MCF 10A (cell line): Measurements from ENCODE around the gene GLB1L3. TPM values are rescaled to one million over a fixed set of nuclear protein-coding genes. Genes with fewer than 3 reads are reported as not detected.
"Not testable (repeated sequence)": the region's sequence is repeated elsewhere in the genome, so short reads cannot be mapped to it uniquely, and the experiment has no call there.

Experiments used
- BruUV-seq: library from RNA; stranded (reverse); fragments of 400-500 nt; replicated peaks from 2 replicates; lab custom pipeline; 2021; lab: Mats Ljungman, UMichigan
- CTCF ChIA-PET: fragments of 300-600 bp; sonication (Branson Sonifier 250); formaldehyde crosslinking; extraction: SDS; loops from one replicate; lab custom pipeline; 2021; ENCODE audit warnings: antibody characterized with exemption, inconsistent platforms; lab: Yijun Ruan, JAX
- POLR2A ChIA-PET: fragments of 300-600, 350-650 bp; sonication (Branson Sonifier 250); formaldehyde crosslinking; extraction: SDS; loops from one replicate; lab custom pipeline; 2020; ENCODE audit warnings: antibody characterized with exemption, inconsistent platforms; lab: Yijun Ruan, JAX
- DNase-seq: peaks from one replicate; pipeline ENCODE4 v3.0.0-alpha.2; 2018; ENCODE audit not compliant: unreplicated experiment
- H3K27ac Mint-ChIP-seq: one replicate; pipeline ENCODE4 v1.8.0; 2022; ENCODE audit warnings: mild to moderate bottlenecking, low read depth, mixed read lengths; ENCODE audit not compliant: unreplicated experiment
- H3K27me3 Mint-ChIP-seq: one replicate; pipeline ENCODE4 v1.8.0; 2022; ENCODE audit warnings: mixed read lengths; ENCODE audit not compliant: insufficient read depth, unreplicated experiment
- H3K36me3 Mint-ChIP-seq: one replicate; pipeline ENCODE4 v1.8.0; 2022; ENCODE audit warnings: mild to moderate bottlenecking, moderate library complexity, mixed read lengths; ENCODE audit not compliant: insufficient read depth, unreplicated experiment
- H3K4me1 Mint-ChIP-seq: one replicate; pipeline ENCODE4 v1.8.0; 2022; ENCODE audit warnings: mixed read lengths; ENCODE audit not compliant: insufficient read depth, unreplicated experiment
- H3K4me3 Mint-ChIP-seq: one replicate; pipeline ENCODE4 v1.8.0; 2022; ENCODE audit warnings: mild to moderate bottlenecking, moderate library complexity, mixed read lengths; ENCODE audit not compliant: unreplicated experiment
- H3K9me3 Mint-ChIP-seq: one replicate; pipeline ENCODE4 v1.8.0; 2022; ENCODE audit warnings: mixed read lengths; ENCODE audit not compliant: unreplicated experiment
- CTCF ChIP-seq: fragments of 200-600 bp; IDR thresholded peaks from one replicate; pipeline ENCODE4 v1.8.0; 2022; ENCODE audit warnings: antibody characterized with exemption, mild to moderate bottlenecking; ENCODE audit not compliant: unreplicated experiment
- intact Hi-C: fragments of 100-400 bp; cut with micrococcal nuclease; formaldehyde crosslinking; loops from 2 replicates; pipeline ENCODE4 v1.14.1; 2022
- total RNA-seq: library from RNA; stranded (reverse); gene quantifications from 2 replicates; pipeline ENCODE4 v1.2.3, GENCODE V29; 2022

GLB1L3 gene
- total RNA-seq, 1 experiment from 2014 or later = not detected

- Mint-ChIP-seq H3K36me3 (no peaks in the 10 kb centered on the region), H3K27me3 (no peaks in the 10 kb centered on the region), H3K4me3 (no peak overlapping the region), H3K9me3 (no peaks in the 10 kb centered on the region), H3K4me1 (peaks cover 9% of the 10 kb centered on the region), H3K27ac (no peak overlapping the region)
- CTCF ChIA-PET = no interaction called here
- no peak for TF ChIP-seq CTCF
- BruUV-seq = no TSS peak
- POLR2A ChIA-PET = no interaction called here
- intact Hi-C loops = loop anchor here (2.0 kb wide), 1 partner anchor 63 kb away; no protein-coding TSS in a partner anchor
- no peak for DNase-seq
These were observed 67.5 kb downstream of the GLB1L3 start for GRCh38 chr11:134343646-134344045.

GRCh38 chr11:134344497-134345236 lies 68.5 kb downstream of the GLB1L3 start:
- intact Hi-C loops = loop anchor here (2.0 kb wide), 1 partner anchor 64 kb away; no protein-coding TSS in a partner anchor
- not testable (repeated sequence) for BruUV-seq, H3K4me1 Mint-ChIP-seq

GRCh38 chr11:134345237-134345550 lies 69.0 kb downstream of the GLB1L3 start:
- Mint-ChIP-seq H3K9me3 (no peaks in the 10 kb centered on the region), H3K4me3 (no peak overlapping the region), H3K36me3 (no peaks in the 10 kb centered on the region), H3K27ac (no peak overlapping the region), H3K4me1 (peaks cover under 1% of the 10 kb centered on the region), H3K27me3 (no peaks in the 10 kb centered on the region)
- ChIA-PET POLR2A (no interaction called here), CTCF (interaction anchor here (1.1 kb wide), 1 partner anchor 9 kb away, joined by 3 read pairs; no protein-coding TSS in a partner anchor)
- no TSS peak for BruUV-seq
- DNase-seq = no peak
- intact Hi-C loops = loop anchor here (2.0 kb wide), 1 partner anchor 64 kb away; no protein-coding TSS in a partner anchor
- TF ChIP-seq CTCF = no peak

More at GRCh38 chr11:134344497-134345236, 68.5 kb downstream of the GLB1L3 start:
- H3K27ac Mint-ChIP-seq, POLR2A ChIA-PET, H3K4me3 Mint-ChIP-seq, H3K9me3 Mint-ChIP-seq, H3K27me3 Mint-ChIP-seq, DNase-seq, H3K36me3 Mint-ChIP-seq: not testable (repeated sequence)
- CTCF ChIA-PET = interaction anchor here (1.1 kb wide), 1 partner anchor 10 kb away, joined by 3 read pairs; no protein-coding TSS in a partner anchor

- no TSS peak for BruUV-seq
- no peaks in the 10 kb centered on the region for H3K27me3 Mint-ChIP-seq
- POLR2A ChIA-PET = no interaction called here
- H3K4me3 Mint-ChIP-seq = no peak overlapping the region
- H3K9me3 Mint-ChIP-seq = no peaks in the 10 kb centered on the region
- TF ChIP-seq CTCF = no peak
- intact Hi-C loops = no loop called here
- no peak for DNase-seq
- no peaks in the 10 kb centered on the region for H3K36me3 Mint-ChIP-seq
- H3K4me1 Mint-ChIP-seq = no peaks in the 10 kb centered on the region
- H3K27ac Mint-ChIP-seq = peak overlapping the region; percentile 73
- CTCF ChIA-PET = interaction anchor here (0.6 to 1.1 kb wide), 2 partner anchors 8 to 143 kb away, joined by 3 read pairs; no protein-coding TSS in a partner anchor
These were observed 70.2 kb downstream of the GLB1L3 start for GRCh38 chr11:134346101-134346975.
